SK-N-SH treated with all-trans-retinoic acid at 6 μM for 48 hours (cell line): ENCODE results near the gene FEN1.

ENCODE experiments used
- ATAC-seq: fragments of 200-7000 bp; cut with Tn5 transposase; 3 replicates; pipeline ENCODE4 v1.9.1; 2020; ENCODE audit warnings: mild to moderate bottlenecking, moderate library complexity
- ARNTL ChIP-seq: fragments of 450-650 bp; formaldehyde crosslinking; IDR thresholded peaks from 2 replicates; pipeline ENCODE4 v1.5.0; 2020; ENCODE audit warnings: low read depth, mild to moderate bottlenecking, moderate library complexity, borderline replicate concordance
- CSDC2 ChIP-seq: fragments of 250-450 bp; sonication (Bioruptor Pico); IDR thresholded peaks from 2 replicates; pipeline ENCODE4 v1.5.0; 2020; ENCODE audit warnings: mild to moderate bottlenecking, moderate library complexity
- CSRNP3 ChIP-seq: fragments of 250-450 bp; sonication (Bioruptor Pico); IDR thresholded peaks from 2 replicates; pipeline ENCODE4 v1.5.1; 2021; ENCODE audit warnings: mild to moderate bottlenecking, moderate library complexity
- ESRRG ChIP-seq: fragments of 250-450 bp; sonication (Bioruptor Pico); IDR thresholded peaks from 2 replicates; pipeline ENCODE4 v1.6.1; 2021; ENCODE audit warnings: mild to moderate bottlenecking
- ISL1 ChIP-seq: fragments of 250-450 bp; sonication (Bioruptor Pico); IDR thresholded peaks from 2 replicates; pipeline ENCODE4 v2.1.2; 2022; ENCODE audit warnings: mild to moderate bottlenecking, moderate library complexity
- OSR1 ChIP-seq: fragments of 250-450 bp; sonication (Bioruptor Pico); IDR thresholded peaks from 2 replicates; pipeline ENCODE4 v1.8.0; 2022; ENCODE audit warnings: moderate library complexity, mild to moderate bottlenecking, inconsistent platforms
- PATZ1 ChIP-seq: fragments of 250-450 bp; sonication (Bioruptor Pico); IDR thresholded peaks from 2 replicates; pipeline ENCODE4 v1.8.0; 2020; ENCODE audit warnings: mild to moderate bottlenecking, moderate library complexity, borderline replicate concordance
- PPARA ChIP-seq: fragments of 250-450 bp; sonication (Bioruptor Pico); IDR thresholded peaks from 2 replicates; pipeline ENCODE4 v1.5.0; 2020; ENCODE audit warnings: mild to moderate bottlenecking, borderline replicate concordance
- SNAI2 ChIP-seq: fragments of 250-450 bp; sonication (Bioruptor Pico); IDR thresholded peaks from 2 replicates; pipeline ENCODE4 v1.5.0; 2020; ENCODE audit warnings: mild to moderate bottlenecking, moderate library complexity
- TCF4 ChIP-seq: fragments of 250-450 bp; sonication (Bioruptor Pico); IDR thresholded peaks from 2 replicates; pipeline ENCODE4 v1.8.0; 2021; ENCODE audit warnings: mild to moderate bottlenecking, moderate library complexity, borderline replicate concordance
- TOX ChIP-seq: fragments of 250-450 bp; sonication (Bioruptor Pico); IDR thresholded peaks from 2 replicates; pipeline ENCODE4 v1.8.0; 2021; ENCODE audit warnings: mild to moderate bottlenecking, moderate library complexity, borderline replicate concordance
- TSHZ2 ChIP-seq: fragments of 250-450 bp; sonication (Bioruptor Pico); IDR thresholded peaks from 2 replicates; pipeline ENCODE4 v1.5.0; 2020; ENCODE audit warnings: mild to moderate bottlenecking, moderate library complexity
- ZC3H10 ChIP-seq: fragments of 250-450 bp; sonication (Bioruptor Pico); IDR thresholded peaks from 2 replicates; pipeline ENCODE4 v1.5.1; 2021; ENCODE audit warnings: mild to moderate bottlenecking, moderate library complexity
- ZFP3 ChIP-seq: fragments of 250-450 bp; sonication (Bioruptor Pico); IDR thresholded peaks from 2 replicates; pipeline ENCODE4 v1.5.0; 2020; ENCODE audit warnings: mild to moderate bottlenecking, moderate library complexity
- ZFP30 ChIP-seq: fragments of 450-650 bp; formaldehyde crosslinking; IDR thresholded peaks from 2 replicates; pipeline ENCODE4 v1.5.0; 2022; ENCODE audit warnings: mild to moderate bottlenecking, moderate library complexity
- ZNF565 ChIP-seq: fragments of 450-650 bp; formaldehyde crosslinking; conservative IDR thresholded peaks from 2 replicates; pipeline ENCODE4 v1.5.0; 2020; ENCODE audit warnings: low read depth, mild to moderate bottlenecking, moderate library complexity
- ZNF70 ChIP-seq: fragments of 450-650 bp; formaldehyde crosslinking; IDR thresholded peaks from 2 replicates; pipeline ENCODE4 v1.5.0; 2020; ENCODE audit warnings: mild to moderate bottlenecking, moderate library complexity
- ZNF8 ChIP-seq: fragments of 450-650 bp; formaldehyde crosslinking; IDR thresholded peaks from 2 replicates; pipeline ENCODE4 v1.5.0; 2020; ENCODE audit warnings: mild to moderate bottlenecking, moderate library complexity
- TF ChIP-seq, protein P1 (sequence below): fragments of 250-450 bp; sonication (Bioruptor Pico); IDR thresholded peaks from 2 replicates; pipeline ENCODE4 v1.8.0; 2021; ENCODE audit warnings: low read depth, mild to moderate bottlenecking, moderate library complexity, borderline replicate concordance
- TF ChIP-seq, protein P2 (sequence below): fragments of 250-450 bp; sonication (Bioruptor Pico); IDR thresholded peaks from 2 replicates; pipeline ENCODE4 v1.5.1; 2020; ENCODE audit warnings: low read depth, mild to moderate bottlenecking, moderate library complexity

Gene FEN1

GRCh38 chr11:61816736-61817455, 24.2 kb downstream of the FEN1 start, which contains the start of gene FADS1:
FADS1 (minus strand) TSS chr11:61817003; CDS start chr11:61816929, 74 bp downstream.
- TF ChIP-seq ZFP3 (CRISPR knock-in tag) (0 out of 2 replicates have a peak, but pooled peaks have one; percentile 32), ZNF70 (CRISPR knock-in tag) (no peak), CSRNP3 (CRISPR knock-in tag) (no peak), PATZ1 (no peak), ZNF565 (CRISPR knock-in tag) (no peak)

DNA sequence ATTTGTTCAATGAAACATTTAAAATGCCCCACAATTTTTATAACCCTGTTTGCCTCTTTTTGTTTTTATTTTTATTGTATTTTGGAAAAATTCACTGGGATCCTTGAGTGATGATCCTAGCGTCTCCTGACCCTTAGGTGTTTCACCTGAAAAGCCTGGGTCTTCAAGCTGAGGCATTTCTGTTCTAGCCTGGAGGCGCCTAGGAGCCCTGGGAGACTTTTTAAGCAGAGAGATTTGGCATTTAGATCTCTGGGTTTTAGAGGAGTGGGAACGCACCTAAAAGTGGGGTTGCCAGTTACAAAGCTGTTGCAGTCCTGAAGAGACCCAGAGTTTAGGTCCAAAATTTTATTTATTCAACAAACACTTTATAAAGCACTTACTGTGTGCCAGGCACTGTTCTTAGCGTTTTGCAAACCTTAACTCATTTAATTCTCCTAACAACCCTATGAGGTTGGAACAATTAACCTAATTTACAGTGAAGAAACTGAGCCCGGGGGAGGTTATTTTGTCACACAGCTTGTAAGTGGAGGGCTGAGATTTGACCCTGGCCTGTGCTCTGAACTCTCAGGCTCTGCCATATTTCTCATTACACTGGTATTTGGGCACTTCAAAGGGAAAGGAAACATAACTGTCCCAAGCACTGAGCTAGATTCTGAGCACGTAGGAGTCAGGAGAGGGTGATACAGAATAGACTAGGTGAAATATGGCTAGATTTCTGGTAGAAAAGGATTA, 24.9 kb downstream of the FEN1 start:
- no peak for ATAC-seq
- TF ChIP-seq PATZ1 (no peak), ZFP30 (no peak), SNAI2 (no peak), ESRRG (no peak), ZNF8 (no peak), ARNTL (CRISPR knock-in tag) (no peak), TSHZ2 (no peak), TOX (CRISPR knock-in tag) (no peak), ZC3H10 (CRISPR knock-in tag) (no peak)
- TF ChIP-seq, protein P1, sequence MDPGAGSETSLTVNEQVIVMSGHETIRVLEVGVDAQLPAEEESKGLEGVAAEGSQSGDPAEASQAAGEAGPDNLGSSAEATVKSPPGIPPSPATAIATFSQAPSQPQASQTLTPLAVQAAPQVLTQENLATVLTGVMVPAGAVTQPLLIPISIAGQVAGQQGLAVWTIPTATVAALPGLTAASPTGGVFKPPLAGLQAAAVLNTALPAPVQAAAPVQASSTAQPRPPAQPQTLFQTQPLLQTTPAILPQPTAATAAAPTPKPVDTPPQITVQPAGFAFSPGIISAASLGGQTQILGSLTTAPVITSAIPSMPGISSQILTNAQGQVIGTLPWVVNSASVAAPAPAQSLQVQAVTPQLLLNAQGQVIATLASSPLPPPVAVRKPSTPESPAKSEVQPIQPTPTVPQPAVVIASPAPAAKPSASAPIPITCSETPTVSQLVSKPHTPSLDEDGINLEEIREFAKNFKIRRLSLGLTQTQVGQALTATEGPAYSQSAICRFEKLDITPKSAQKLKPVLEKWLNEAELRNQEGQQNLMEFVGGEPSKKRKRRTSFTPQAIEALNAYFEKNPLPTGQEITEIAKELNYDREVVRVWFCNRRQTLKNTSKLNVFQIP (CRISPR knock-in tag), result no peak
- TF ChIP-seq, protein P2, sequence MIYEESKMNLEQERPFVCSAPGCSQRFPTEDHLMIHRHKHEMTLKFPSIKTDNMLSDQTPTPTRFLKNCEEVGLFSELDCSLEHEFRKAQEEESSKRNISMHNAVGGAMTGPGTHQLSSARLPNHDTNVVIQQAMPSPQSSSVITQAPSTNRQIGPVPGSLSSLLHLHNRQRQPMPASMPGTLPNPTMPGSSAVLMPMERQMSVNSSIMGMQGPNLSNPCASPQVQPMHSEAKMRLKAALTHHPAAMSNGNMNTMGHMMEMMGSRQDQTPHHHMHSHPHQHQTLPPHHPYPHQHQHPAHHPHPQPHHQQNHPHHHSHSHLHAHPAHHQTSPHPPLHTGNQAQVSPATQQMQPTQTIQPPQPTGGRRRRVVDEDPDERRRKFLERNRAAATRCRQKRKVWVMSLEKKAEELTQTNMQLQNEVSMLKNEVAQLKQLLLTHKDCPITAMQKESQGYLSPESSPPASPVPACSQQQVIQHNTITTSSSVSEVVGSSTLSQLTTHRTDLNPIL (CRISPR knock-in tag), result no peak

More at GRCh38 chr11:61816736-61817455, 24.2 kb downstream of the FEN1 start, which contains the start of gene FADS1:
- ATAC-seq, result peak; percentile 68

GRCh38 chr11:61820174-61820573, 27.5 kb downstream of the FEN1 start:
- no peak for ATAC-seq
- no peak for TF ChIP-seq ISL1 (CRISPR knock-in tag)
- TF ChIP-seq CSDC2 (CRISPR knock-in tag), result no peak
- TF ChIP-seq, protein P1 (CRISPR knock-in tag), result no peak
- no peak for TF ChIP-seq TSHZ2
- no peak for TF ChIP-seq TCF4 (CRISPR knock-in tag)
- TF ChIP-seq ZNF70 (CRISPR knock-in tag), result no peak
- no peak for TF ChIP-seq OSR1
- TF ChIP-seq PPARA (CRISPR knock-in tag), result no peak
- no peak for TF ChIP-seq TOX (CRISPR knock-in tag)
- no peak for TF ChIP-seq ZNF565 (CRISPR knock-in tag)
